HG03095 (cell line): ENCODE results near the gene MAP2K7.
"Not testable (repeated sequence)": the region's sequence is repeated elsewhere in the genome, so short reads cannot be mapped to it uniquely, and the experiment has no call there.

Experiments used
- ATAC-seq: cut with Tn5 transposase; IDR thresholded peaks from one replicate; pipeline ENCODE4 v1.9.1; 2021; ENCODE audit warnings: moderate library complexity; ENCODE audit not compliant: unreplicated experiment

MAP2K7 gene

GRCh38 chr19:7903244-7904073 is at the start of gene MAP2K7:
TSS of gene MAP2K7 (plus strand) at chr19:7903877. CDS start at chr19:7903945, 68 bp downstream.
- ATAC-seq = peak; percentile 58

- ATAC-seq = no peak
Observed at GRCh38 chr19:7855426-7856108, 48.1 kb upstream of the MAP2K7 start.

- no peak for ATAC-seq
Observed at GRCh38 chr19:7856109-7856591, 47.5 kb upstream of the MAP2K7 start.

- no peak for ATAC-seq
Observed at GRCh38 chr19:7856679-7857663, 46.7 kb upstream of the MAP2K7 start.

GRCh38 chr19:7857727-7858108 is 46.0 kb upstream of the MAP2K7 start:
- no peak for ATAC-seq

- ATAC-seq = no peak
Observed at GRCh38 chr19:7858109-7858770, 45.4 kb upstream of the MAP2K7 start.

GRCh38 chr19:7859087-7859486 is 44.6 kb upstream of the MAP2K7 start:
- ATAC-seq = not testable (repeated sequence)

GRCh38 chr19:7859831-7860713 is 43.6 kb upstream of the MAP2K7 start:
- no peak for ATAC-seq

GRCh38 chr19:7860714-7861618 is 42.7 kb upstream of the MAP2K7 start:
- ATAC-seq = no peak

- ATAC-seq = no peak
Observed at GRCh38 chr19:7861619-7862412, 41.9 kb upstream of the MAP2K7 start.

GRCh38 chr19:7862413-7862951 is 41.2 kb upstream of the MAP2K7 start:
- ATAC-seq = no peak

GRCh38 chr19:7863157-7863970 is 40.3 kb upstream of the MAP2K7 start:
- no peak for ATAC-seq

GRCh38 chr19:7863971-7864689 is 39.5 kb upstream of the MAP2K7 start:
- ATAC-seq = no peak

- ATAC-seq = no peak
Observed at GRCh38 chr19:7864690-7865074, 39.0 kb upstream of the MAP2K7 start.

GRCh38 chr19:7865262-7865911 is 38.3 kb upstream of the MAP2K7 start:
- no peak for ATAC-seq
